Smooth muscle cell (in vitro differentiated cells): ENCODE measurements around the gene SLC12A8. TPM values are rescaled to one million over a fixed set of nuclear protein-coding genes. Genes with fewer than 3 reads are reported as not detected.

Experiments used
- DNase-seq: peaks from one replicate; lab custom pipeline; 2025; ENCODE audit not compliant: unreplicated experiment; lab: John Stamatoyannopoulos, UW
- H2AFZ ChIP-seq: fragments of 200-600 bp; sonication (generic); 2 replicates; pipeline ENCODE4 v1.6.0; 2016; ENCODE audit warnings: antibody characterized with exemption, low read depth, mild to moderate bottlenecking
- H3F3A ChIP-seq: fragments of 200-600 bp; sonication (generic); 2 replicates; pipeline ENCODE4 v1.6.0; 2017; ENCODE audit warnings: antibody characterized with exemption, low read depth
- H3K27ac ChIP-seq: fragments of 200-600 bp; sonication (generic); 2 replicates; pipeline ENCODE4 v1.5.1; 2016; ENCODE audit warnings: low read depth, mild to moderate bottlenecking
- H3K27me3 ChIP-seq: fragments of 200-600 bp; sonication (generic); 2 replicates; pipeline ENCODE4 v1.6.1; 2016; ENCODE audit warnings: low read depth, mild to moderate bottlenecking
- H3K36me3 ChIP-seq: fragments of 200-600 bp; sonication (generic); 2 replicates; pipeline ENCODE4 v1.5.1; 2016; ENCODE audit warnings: low read depth
- H3K4me1 ChIP-seq: fragments of 200-600 bp; sonication (generic); 2 replicates; pipeline ENCODE4 v1.5.1; 2016; ENCODE audit warnings: low read depth
- H3K4me2 ChIP-seq: fragments of 200-600 bp; sonication (generic); 2 replicates; pipeline ENCODE4 v1.6.0; 2016; ENCODE audit warnings: mild to moderate bottlenecking
- H3K4me3 ChIP-seq: fragments of 200-600 bp; sonication (generic); 2 replicates; pipeline ENCODE4 v1.5.1; 2016; ENCODE audit warnings: mild to moderate bottlenecking
- H3K79me2 ChIP-seq: fragments of 200-600 bp; sonication (generic); 2 replicates; pipeline ENCODE4 v1.6.0; 2016; ENCODE audit warnings: low read depth, mild to moderate bottlenecking
- H3K9ac ChIP-seq: fragments of 200-600 bp; sonication (generic); 2 replicates; pipeline ENCODE4 v1.6.0; 2016; ENCODE audit warnings: low read depth
- H3K9me3 ChIP-seq: fragments of 200-600 bp; sonication (generic); replicated peaks from 2 replicates; pipeline ENCODE4 v1.5.1; 2016; ENCODE audit warnings: low read depth
- H4K20me1 ChIP-seq: fragments of 200-600 bp; sonication (generic); 2 replicates; pipeline ENCODE4 v1.6.0; 2016; ENCODE audit warnings: low read depth
- CTCF ChIP-seq: fragments of 200-600 bp; sonication (generic); IDR thresholded peaks from 2 replicates; pipeline ENCODE4 v1.5.1; 2017; ENCODE audit warnings: borderline replicate concordance, mild to moderate bottlenecking, antibody characterized with exemption; ENCODE audit not compliant: insufficient read depth, poor library complexity, severe bottlenecking
- WGBS: methylation state at CpG from one replicate; pipeline ENCODE4 v1.1.7; 2016; ENCODE audit warnings: low lambda C conversion rate; 5-methylcytosine and 5-hydroxymethylcytosine counted together
- polyA plus RNA-seq: library from polyadenylated mRNA; unstranded; fragments of >200 nt; fragmentation: Nextera tagmentation; extraction: Ambion mirVana; gene quantifications from 2 replicates; pipeline ENCODE4 v1.2.1, GENCODE V29; 2016
- total RNA-seq: library from RNA; depleted of rRNA; stranded (reverse); fragments of >200 nt; gene quantifications from 2 replicates; pipeline ENCODE4 v1.2.3, GENCODE V29; 2014

Gene SLC12A8
- total and polyA plus RNA-seq, 2 experiments from 2014 or later: 28.5 to 54.3 TPM

- Histone ChIP-seq H2AFZ (no peak overlapping the region), H3K4me1 (peaks cover 11% of the 10 kb centered on the region), H3K9ac (no peak overlapping the region), H3K36me3 (no peaks in the 10 kb centered on the region), H3K27ac (no peak overlapping the region), H3K4me3 (no peak overlapping the region), H3K9me3 (no peaks in the 10 kb centered on the region), H3K4me2 (no peak overlapping the region), H3K27me3 (no peaks in the 10 kb centered on the region), H3F3A (peaks cover 10% of the 10 kb centered on the region), H4K20me1 (no peaks in the 10 kb centered on the region), H3K79me2 (no peaks in the 10 kb centered on the region)
- no peak for DNase-seq
- WGBS: 67% methylated on average over 5 of the region's 5 CpGs
- no peak for TF ChIP-seq CTCF
Observed at GRCh38 chr3:125187599-125187910, 25.0 kb downstream of the SLC12A8 start.

- Histone ChIP-seq H3K27me3 (no peaks in the 10 kb centered on the region), H3K4me2 (peak overlapping the region; percentile 75), H3K4me1 (peaks cover 11% of the 10 kb centered on the region), H3K27ac (peak overlapping the region; percentile 60), H3F3A (peaks cover 10% of the 10 kb centered on the region), H3K9me3 (no peaks in the 10 kb centered on the region), H3K36me3 (no peaks in the 10 kb centered on the region), H3K79me2 (no peaks in the 10 kb centered on the region), H2AFZ (no peak overlapping the region), H4K20me1 (no peaks in the 10 kb centered on the region), H3K4me3 (no peak overlapping the region), H3K9ac (peak overlapping the region; percentile 26)
- no peak for DNase-seq
- 94% methylated on average over 20 of the region's 20 CpGs for WGBS
- TF ChIP-seq CTCF: no peak
Observed at GRCh38 chr3:125186800-125187598, 25.5 kb downstream of the SLC12A8 start.

- Histone ChIP-seq H3K9ac (peak overlapping the region; percentile 26), H4K20me1 (no peaks in the 10 kb centered on the region), H3K4me1 (peaks cover 11% of the 10 kb centered on the region), H3K27me3 (no peaks in the 10 kb centered on the region), H3K9me3 (no peaks in the 10 kb centered on the region), H3K27ac (peak overlapping the region; percentile 60), H2AFZ (peak overlapping the region; percentile 42), H3F3A (peaks cover 10% of the 10 kb centered on the region), H3K36me3 (no peaks in the 10 kb centered on the region), H3K4me2 (peak overlapping the region; percentile 75), H3K79me2 (no peaks in the 10 kb centered on the region), H3K4me3 (no peak overlapping the region)
- WGBS: 30% methylated on average over 10 of the region's 10 CpGs
- no peak for TF ChIP-seq CTCF
- no peak for DNase-seq
Observed at GRCh38 chr3:125186261-125186787, 26.2 kb downstream of the SLC12A8 start.

GRCh38 chr3:125185805-125186204, 26.7 kb downstream of the SLC12A8 start:
- DNase-seq: no peak
- no peak overlapping the region for H3K4me3 ChIP-seq
- no peaks in the 10 kb centered on the region for H4K20me1 ChIP-seq
- 73% methylated on average over 3 of the region's 3 CpGs for WGBS
- H3K79me2 ChIP-seq: no peaks in the 10 kb centered on the region
- no peak overlapping the region for H3K9ac ChIP-seq
- H3K27ac ChIP-seq: peak overlapping the region; percentile 1
- peak overlapping the region; percentile 75 for H3K4me2 ChIP-seq
- H3K36me3 ChIP-seq: no peaks in the 10 kb centered on the region
- H2AFZ ChIP-seq: no peak overlapping the region
- no peak for TF ChIP-seq CTCF
- H3K9me3 ChIP-seq: no peaks in the 10 kb centered on the region
- peaks cover 11% of the 10 kb centered on the region for H3K4me1 ChIP-seq
- H3F3A ChIP-seq: peaks cover 10% of the 10 kb centered on the region
- no peaks in the 10 kb centered on the region for H3K27me3 ChIP-seq
